Measurements from ENCODE around the gene GOSR1.
"Not testable (repeated sequence)": the region's sequence is repeated elsewhere in the genome, so short reads cannot be mapped to it uniquely, and the experiment has no call there.

The GOSR1 gene

DNA sequence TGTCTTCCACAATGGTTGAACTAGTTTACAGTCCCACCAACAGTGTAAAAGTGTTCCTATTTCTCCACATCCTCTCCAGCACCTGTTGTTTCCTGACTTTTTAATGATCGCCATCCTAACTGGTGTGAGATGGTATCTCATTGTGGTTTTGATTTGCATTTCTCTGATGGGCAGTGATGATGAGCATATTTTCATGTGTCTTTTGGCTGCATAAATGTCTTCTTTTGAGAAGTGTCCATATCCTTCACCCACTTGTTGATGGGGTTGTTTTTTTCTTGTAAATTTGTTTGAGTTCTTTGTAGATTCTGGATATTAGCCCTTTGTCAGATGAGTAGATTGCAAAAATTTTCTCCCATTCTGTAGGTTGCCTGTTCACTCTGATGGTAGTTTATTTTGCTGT lies 84.6 kb downstream of the GOSR1 start:
- DNase-seq (ENCODE audit: low read depth in 2 of 2), result not testable (repeated sequence)

DNA sequence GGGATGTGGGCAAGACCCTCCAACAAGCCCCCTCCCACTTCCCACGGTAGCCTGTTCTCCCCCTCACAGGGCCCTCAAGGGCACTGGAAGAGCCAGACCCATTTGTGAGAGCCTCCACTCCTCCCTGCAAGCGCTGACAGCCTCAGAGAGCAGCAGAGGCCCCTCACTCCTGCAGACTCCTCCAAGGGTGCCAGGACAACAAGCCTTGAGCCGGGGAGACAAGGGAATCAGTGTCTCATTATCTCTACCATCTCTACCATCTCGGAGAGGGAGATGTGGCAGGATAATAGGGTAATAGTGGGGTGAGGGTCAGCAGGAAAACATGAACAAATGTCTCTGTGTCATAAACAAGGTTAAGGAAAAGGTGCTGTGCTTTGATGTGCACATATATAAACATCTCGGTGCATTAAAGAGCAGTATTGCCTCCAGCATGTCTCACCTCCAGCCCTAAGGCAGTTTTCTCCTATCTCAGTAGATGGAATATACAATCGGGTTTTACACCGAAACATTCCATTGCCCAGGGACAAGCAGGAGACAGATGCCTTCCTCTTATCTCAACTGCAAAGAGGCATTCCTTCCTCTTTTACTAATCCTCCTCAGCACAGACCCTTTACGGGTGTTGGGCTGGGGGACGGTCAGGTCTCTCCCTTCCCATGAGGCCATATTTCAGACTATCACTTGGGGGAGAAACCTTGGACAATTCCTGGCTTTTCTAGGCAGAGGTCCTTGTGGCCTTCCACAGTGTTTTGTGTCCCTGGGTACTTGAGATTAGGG lies 86.1 kb downstream of the GOSR1 start:
- not testable (repeated sequence) for DNase-seq (ENCODE audit: low read depth in 2 of 2)

DNA sequence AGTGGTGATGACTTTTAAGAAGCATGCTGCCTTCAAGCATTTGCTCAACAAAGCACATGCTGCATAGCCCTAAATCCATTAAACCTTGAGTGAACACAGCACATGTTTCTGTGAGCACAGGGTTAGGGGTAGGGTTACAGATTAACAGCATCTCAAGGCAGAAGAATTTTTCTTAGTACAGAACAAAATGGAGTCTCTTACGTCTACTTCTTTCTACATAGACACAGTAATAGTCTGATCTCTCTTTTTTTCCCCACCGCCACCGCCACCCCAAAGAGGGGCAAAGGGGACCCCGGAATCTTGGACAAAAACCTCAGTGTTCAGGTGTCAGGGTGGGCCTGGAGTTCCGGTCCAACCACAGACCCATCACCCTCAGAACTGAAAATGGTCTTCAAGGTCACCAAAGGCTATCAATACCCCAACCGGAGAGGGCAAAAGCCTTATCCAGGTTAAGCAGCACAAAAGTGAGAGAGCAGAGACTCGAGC lies 86.7 kb downstream of the GOSR1 start:
- not testable (repeated sequence) for DNase-seq (ENCODE audit: low read depth in 2 of 2)

DNA sequence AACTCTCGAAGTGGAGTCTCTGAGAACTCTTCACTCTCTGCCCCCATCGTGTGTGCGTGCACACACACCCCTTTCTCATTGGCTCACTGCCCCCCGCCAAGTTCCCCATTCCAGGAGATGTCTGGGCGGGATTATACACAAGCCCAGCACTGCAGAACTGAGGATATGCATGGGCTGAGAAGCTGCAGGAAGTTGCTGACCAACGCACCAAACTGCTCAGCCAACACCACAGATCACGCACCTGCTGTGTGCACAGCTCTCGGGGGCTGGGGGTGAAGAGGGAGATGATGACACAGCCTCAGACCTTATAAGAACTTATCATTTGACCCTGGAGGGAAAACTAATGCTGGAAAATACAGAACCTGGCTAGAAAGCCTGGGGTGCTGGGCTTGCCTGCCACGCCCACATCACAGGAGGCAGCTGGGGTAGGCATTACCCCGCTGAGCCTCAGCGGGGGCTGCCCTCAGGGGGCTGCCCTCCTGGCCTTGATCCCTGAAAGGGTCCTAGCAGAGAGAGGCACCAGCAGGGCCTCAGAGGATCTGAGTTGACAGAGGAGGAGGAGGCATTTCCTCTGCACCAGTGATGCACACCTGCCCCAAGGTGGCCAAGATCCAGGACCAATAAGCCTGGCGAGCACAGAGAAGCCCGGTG lies 87.3 kb downstream of the GOSR1 start:
- DNase-seq (ENCODE audit: low read depth in 2 of 2), result not testable (repeated sequence)

DNA sequence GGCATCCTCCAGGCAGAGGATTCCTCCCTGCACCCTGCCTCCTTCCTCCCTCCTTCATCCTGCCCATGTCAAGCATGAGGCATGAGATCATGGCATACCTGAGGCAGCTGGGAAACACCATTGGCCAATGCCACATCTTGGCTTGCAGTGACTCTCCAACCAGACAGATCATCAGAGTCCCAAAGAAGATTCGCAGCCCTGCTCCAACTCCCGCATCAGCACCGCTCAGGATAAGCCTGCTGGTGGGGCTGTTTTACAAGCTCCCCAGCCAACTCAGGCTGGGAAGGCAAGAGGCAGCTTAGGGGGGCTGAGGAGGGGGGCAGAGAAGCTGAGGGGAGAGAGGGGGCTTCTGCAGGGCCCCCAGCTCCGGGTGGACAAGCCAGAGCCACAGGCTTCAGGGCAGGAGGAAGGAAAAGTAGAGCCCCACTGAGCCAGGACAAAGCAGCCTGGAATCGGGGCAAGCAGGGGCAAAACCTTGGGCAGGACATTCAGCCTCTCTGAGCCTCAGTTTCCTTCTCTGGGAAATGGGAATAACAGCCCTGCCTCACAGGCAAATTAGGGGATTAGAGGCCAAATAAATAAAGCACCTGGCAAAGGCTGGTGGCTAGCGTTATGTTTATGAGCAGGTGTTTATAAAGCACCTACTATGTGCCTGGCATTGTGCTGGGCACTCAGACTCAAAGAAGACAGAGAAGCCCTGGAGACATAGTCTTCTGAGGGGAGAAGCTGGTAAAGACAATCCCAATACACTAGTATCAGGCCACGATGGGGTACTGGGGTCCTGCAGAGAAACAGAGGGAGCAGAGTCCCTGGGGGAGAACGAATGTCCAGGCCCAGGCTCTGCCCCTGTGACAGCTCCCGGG lies 88.1 kb downstream of the GOSR1 start:
- no peak for DNase-seq (ENCODE audit: low read depth in 2 of 2)

DNA sequence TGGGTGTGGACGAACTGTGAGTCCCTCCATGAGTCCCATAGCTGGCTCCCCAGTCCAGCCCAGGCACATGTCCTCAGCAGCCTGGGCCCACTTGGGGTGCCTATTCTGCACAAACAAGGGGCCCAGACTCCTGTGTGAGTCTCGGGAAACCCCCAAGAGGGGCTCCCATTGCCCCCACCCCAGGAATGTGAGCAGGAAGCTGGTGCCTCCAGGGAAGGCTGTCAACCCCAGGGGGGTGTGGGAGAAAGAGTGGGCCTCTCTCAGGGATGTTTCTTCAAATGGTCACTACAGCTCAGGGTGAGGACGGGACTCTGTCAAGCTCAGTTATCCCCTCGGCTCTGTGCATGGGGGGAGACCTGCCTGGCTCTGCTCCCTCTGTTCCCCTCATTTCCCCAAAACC lies 88.9 kb downstream of the GOSR1 start:
- not testable (repeated sequence) for DNase-seq (ENCODE audit: low read depth in 2 of 2)

DNA sequence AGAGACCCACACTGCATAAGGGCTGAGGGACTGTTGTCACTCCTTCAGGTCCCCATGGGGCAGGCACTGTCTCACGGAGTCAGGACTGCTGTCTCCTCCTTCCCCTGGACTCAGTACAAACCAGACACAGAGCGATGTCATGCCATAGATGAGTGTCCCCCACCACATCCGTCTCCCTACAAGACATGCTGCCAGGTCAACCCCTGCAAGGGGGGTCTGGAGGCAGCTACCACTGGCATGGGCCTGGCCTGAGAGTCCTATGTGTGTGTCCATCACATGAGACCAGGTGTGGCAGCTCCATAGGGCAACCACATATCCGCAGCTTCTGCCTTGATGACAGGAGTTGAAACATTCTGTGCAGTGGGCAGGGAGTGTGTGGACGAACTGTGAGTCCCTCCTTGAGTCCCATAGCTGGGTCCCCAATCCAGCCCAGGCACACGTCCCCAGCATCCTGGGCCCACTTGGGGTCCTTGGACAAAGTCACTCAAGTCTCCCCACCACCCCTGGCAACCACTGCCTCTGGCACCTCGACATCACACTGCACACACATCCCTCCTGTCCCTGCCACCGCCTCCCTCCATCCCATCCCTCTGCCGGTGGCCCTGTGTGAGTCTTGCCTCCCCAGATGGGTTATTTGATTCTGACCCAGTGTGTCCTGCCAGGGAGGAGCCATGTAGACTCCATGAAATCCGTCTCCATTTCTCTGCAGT lies 89.5 kb downstream of the GOSR1 start:
- DNase-seq (ENCODE audit: low read depth in 2 of 2), result not testable (repeated sequence)

DNA sequence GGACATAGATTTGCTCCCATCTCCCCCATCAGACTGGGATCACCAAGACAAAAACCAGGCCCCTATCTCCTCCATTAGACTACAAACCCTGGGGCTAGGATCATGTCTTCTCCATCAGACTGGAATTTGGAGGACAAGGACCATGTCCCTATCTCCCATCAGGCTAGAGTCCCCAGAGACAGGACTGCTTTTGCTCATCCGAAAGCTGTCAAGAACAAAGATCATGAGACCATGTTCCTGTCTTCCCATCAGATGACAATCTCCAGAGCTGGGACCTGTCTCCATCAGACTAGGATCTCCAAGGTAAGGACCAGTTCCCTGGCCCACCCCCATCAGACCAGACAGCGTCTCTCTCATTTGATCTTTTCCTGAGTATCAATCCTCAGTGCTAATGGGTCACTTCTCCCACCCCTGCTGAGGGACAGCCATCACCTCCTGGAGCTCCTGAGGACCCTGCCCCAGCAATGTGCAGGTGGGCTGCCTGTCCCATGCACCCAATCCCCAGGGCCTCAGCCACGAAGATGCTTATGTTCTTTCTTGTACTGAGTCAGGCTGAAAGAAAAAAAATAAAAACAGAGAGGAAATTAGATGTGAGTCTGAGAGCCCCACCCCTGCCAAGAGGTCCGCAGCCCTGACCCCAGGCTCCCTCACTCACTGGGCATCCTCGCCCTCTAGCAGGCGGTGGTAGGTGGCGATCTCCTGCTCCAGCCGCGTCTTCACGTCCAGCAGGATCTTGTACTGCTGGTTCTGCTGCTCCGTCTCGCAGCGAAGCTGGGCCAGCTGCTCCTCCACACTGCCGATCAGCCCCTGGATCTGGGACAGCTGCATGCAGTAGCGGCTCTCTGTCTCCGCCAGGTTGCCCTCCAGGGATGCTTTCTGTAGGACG lies 90.3 kb downstream of the GOSR1 start:
- no peak for DNase-seq (ENCODE audit: low read depth in 2 of 2)

DNA sequence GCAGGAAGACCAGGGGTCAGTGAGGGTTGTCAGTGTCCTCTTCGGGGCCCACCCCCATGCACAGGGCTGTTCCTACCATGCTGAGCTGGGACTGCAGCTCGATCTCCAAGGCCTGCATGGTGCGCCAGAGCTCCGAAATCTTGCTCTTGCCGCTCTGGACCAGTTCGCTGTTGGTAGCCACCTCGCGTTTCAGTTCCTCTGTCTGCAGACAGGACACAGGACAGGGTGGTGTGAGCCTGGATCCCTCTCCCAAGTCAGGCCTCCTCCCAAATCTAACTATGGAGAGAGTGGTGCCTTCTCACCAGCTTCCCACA lies 90.9 kb downstream of the GOSR1 start:
- no peak for DNase-seq (ENCODE audit: low read depth in 2 of 2)

DNA sequence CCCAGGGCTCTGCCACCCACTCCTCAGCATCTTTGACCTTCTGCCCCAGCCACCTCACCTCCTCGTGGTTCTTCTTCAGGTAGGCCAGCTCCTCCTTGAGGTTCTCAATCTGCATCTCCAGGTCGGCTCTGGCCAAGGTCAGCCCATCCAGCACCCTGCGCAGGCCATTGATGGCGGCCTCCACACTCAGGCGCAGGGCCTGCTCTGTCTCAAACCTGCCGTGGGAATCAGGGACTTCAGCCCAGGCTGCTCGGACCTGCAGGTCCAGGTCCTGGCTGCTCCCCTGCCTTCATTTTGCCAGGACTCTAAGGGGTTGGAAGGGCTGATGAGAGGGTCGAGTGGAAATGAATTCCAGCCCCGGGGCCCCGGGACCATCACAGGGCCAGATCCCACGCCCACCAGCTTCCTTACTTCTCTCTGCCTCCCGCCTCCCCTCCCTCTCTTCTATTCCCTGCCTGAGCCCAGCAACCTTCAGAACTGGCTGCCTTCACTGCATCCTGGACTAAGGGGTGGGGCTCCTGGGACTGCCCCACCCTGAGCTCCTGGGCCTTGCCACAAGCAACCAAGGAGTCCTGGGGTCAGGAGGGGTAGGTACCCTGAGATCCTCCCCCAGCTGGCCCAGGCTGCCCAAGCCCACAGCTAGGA lies 92.4 kb downstream of the GOSR1 start:
- DNase-seq (ENCODE audit: low read depth in 2 of 2), result not testable (repeated sequence)

DNA sequence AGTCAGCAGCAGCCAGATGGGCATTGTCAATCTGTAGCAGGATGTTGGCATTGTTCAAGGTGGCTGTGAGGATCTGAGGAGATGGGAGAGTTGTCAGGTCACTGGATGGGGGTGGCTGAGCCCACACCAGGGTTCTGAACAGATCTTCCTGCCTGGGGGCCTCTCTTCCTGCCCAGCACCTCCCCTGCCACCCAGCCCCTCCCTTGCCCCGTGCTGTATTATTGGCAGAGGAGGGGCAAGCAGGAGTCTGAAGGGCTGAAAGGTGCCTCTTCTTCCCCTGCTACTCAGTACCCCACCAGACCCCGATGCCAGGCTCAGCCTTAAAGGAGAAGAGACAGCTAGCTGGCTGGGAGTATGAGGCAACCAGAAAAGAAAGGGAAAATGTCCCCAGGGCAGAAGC lies 93.0 kb downstream of the GOSR1 start:
- DNase-seq (ENCODE audit: low read depth in 2 of 2), result no peak

DNA sequence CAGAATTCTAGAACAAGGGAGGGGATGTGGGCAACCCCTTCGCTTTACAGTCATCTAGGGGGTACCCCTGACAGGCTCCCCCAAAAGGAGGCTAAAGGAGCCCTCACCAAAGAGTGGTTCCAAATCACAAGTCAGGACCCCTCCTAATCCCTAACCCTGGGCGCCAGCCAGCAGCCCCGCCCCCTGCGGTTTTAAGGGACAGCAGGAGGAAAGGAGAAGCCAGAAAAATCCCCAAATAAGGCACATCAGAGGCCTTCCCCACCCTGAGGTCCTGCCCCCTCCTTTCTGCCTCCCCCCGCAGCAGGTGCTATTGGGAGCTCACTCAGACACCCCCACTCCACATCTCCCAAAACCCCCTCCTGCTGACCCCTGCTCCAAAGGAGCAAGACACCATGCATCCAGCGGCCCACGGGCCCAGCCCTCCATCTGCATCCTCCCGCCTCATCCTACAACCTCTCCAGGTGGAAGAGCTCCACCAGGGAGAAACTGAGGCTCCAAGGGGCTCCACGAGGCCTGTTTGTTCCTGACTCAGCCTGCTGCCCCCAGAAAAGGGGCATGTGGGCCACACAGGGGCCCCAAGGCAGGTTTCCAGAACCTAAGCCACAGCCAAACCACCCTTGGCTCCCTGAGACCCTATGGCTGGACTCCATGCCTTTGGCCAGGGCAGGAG lies 93.5 kb downstream of the GOSR1 start:
- no peak for DNase-seq (ENCODE audit: low read depth in 2 of 2)

DNA sequence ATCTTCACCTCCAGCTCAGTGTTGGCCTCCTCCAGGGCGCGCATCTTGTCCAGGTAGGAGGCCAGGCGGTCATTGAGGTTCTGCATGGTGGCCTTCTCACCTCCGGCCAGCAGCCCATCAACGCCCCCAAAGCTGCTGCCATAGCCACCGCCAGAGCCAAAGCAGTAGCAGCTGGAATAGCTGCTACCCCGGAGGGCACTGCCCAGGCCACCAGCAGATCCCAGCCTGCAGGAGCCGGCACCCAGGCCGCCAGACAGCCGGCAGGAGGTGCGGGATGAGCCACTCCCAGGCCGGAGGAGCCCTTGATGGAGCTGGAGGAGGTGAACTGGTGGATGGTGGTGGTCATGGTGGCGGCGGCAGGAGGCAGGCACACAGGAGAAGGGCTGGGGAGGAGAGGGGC lies 94.2 kb downstream of the GOSR1 start:
- DNase-seq (ENCODE audit: low read depth in 2 of 2), result not testable (repeated sequence)

DNA sequence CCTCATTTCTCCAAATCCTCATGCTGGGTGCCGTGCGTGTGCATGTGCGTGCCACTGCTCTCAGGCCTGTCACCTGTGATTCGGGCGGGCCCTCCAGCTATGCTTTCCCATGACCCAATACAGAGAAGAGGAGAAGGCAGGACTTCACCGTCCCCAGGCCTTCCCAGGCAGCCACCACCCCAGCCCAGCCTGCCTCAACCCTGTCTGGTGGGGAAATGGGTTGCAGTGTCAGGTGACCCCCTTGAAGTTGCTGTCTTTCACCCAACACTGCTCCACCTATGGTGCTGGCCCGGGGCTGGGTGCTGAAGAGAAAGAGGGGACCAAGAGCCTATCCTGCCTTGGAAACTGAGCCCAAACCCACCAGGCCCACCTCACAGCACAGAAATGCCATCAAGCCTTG lies 94.7 kb downstream of the GOSR1 start:
- DNase-seq (ENCODE audit: low read depth in 2 of 2), result no peak

DNA sequence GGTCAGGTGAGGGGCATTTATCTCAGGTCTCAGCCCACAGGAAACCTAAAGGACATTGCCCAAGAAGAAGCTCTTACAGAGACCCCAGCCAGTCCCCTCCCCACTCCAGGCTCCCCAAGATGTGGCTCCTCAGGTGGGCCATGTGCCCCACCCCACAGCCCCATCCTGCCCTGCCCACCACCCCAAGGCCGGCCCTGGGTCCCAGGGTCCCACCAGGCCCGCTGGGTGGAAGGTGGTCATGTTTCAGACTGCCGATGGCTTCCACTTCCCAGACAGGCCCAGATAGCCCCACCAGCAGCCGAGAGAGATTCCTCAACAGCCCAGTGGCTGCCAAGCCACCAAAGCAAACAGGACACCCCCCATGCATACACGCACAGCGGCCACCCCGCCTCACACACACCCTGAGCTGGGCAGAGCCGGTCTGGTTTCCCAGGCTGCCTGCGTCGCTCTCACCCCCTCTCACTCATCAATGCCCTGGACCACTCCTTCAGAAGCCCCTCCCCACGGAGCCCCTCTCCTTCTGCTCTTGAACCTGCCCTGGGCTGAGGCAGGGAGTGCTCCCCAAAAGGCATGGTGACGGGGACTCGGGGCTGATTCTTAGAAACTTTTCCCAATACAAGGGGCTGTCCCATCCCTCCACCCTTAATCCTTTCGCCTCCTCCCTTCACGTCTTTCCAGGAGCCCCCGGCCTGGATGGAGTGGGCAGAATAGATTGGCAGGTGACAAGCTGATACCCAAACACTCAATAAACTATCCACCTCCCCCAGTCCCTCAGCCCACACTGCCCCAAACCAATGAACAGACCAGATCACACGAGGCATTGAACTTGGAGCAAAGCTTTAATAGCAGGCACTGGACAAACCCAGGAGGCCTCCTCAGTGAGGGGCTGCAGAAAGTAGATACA lies 95.7 kb downstream of the GOSR1 start:
- not testable (repeated sequence) for DNase-seq (ENCODE audit: low read depth in 2 of 2)

DNA sequence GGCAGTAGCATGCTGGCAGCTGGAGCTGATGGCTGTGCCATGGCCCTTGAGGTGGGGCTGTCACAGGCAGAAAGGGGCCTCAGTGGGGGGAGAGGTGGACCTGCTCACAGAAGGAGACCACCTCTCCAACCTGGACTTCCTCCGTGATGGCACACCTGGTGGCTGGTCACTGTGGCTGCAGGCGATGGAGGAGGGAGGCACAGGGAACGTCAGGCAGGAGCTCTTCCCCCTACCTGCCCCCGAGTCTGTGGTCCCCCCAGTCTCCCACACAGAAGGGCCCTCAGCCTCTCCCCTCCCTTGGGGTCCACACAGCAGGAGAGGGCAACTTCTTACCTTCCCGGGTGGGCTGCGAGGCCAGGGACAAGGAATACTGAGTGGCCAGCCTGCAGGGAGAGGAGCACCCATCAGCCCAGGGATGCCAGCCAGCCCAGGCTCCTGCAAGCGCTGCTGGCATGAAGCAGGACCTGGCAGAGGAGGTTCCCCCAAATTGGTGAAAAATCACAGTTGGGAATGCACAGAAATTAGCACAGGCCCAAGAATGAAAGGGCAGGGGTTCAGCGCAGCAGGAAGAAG lies 96.5 kb downstream of the GOSR1 start:
- no peak for DNase-seq (ENCODE audit: low read depth in 2 of 2)

DNA sequence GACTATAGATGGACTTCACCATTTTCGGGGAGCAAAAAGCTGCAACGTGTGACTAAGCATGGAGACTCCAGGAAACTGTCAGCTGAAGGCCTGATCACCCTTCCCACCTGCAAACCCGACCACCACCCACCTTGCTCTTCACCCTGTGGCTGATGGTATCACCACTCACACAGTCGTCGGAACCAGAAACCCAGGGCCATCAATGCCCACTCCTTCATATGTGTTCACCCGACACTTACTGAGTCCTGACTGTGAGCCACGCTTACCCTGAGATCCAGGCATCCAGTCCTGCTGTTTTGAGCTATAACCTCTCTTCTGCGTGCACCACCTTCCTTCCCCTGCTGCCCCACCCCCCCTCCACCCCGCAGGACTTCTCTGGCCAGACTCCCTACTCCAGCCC lies 97.1 kb downstream of the GOSR1 start:
- not testable (repeated sequence) for DNase-seq (ENCODE audit: low read depth in 2 of 2)

DNA sequence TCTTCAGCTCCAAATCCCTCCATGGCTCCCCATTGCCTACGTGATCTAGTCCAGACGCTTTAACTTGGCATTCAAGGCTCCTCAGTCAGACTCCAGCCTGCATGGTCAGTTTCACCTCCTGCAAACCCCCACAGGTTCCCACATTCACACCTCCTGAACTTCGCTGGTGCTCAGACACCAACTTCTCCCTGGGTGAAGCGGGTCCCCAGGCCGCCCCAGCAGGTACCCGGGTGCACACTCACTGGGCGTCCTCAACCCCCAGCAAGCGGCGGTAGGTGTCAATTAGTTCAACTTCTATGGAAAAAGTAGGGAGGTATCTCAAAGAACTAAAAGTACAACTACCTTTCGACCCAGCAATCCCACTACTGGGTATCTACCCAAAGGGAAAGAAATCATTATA lies 97.6 kb downstream of the GOSR1 start:
- not testable (repeated sequence) for DNase-seq (ENCODE audit: low read depth in 2 of 2)

All from stimulated activated CD8-positive, alpha-beta memory T cell treated with anti-CD3 and anti-CD28 coated beads, Interleukin-2, amount 100 ng/mL, for 1 hour (primary cell).